HepG2 (cell line): Measurements from ENCODE around the gene EDEM1. TPM values are rescaled to one million over a fixed set of nuclear protein-coding genes. Genes with fewer than 3 reads are reported as not detected.

Experiments used
- ATAC-seq: fragments of 200-7000 bp; cut with Tn5 transposase; 3 replicates; pipeline ENCODE4 v1.9.1; 2020; ENCODE audit warnings: mild to moderate bottlenecking, moderate library complexity
- BruUV-seq: library from RNA; stranded (reverse); fragments of 400-500 nt; replicated peaks from 2 replicates; lab custom pipeline; 2021; lab: Mats Ljungman, UMichigan
- CTCF ChIA-PET: fragments of 300-600 bp; formaldehyde crosslinking; extraction: SDS; loops from one replicate; lab custom pipeline; 2021; ENCODE audit warnings: low total read pairs, inconsistent platforms, low intra/inter-chr PET ratio; lab: Yijun Ruan, JAX
- POLR2A ChIA-PET: fragments of 350-600 bp; sonication (Branson Sonifier 250); formaldehyde crosslinking; loops from one replicate; lab custom pipeline; 2020; ENCODE audit warnings: antibody characterized with exemption, inconsistent platforms; lab: Yijun Ruan, JAX
- DNase-seq: peaks from one replicate; pipeline ENCODE4 v3.0.0-alpha.2; 2015; ENCODE audit warnings: low spot score
- FAIRE-seq: peaks from 3 replicates; lab custom pipeline; 2011; peaks lifted over from hg19 to GRCh38; lab: Jason Lieb, UNC
- H2AFZ ChIP-seq: one replicate; pipeline ENCODE4 v1.6.1; 2011; ENCODE audit warnings: low read length, inconsistent platforms
- H3K27ac ChIP-seq: fragments of 300-600 bp; 3 replicates; pipeline ENCODE4 v1.8.0; 2011; ENCODE audit warnings: mixed run types, mild to moderate bottlenecking, mixed read lengths, low read length, inconsistent platforms; ENCODE audit not compliant: insufficient read depth; ENCODE audit errors: extremely low read length
- H3K27me3 ChIP-seq, 2 experiments: fragments of 200-600 bp in 1 of 2; 2 replicates in 1 of 2; 3 replicates in 1 of 2; pipeline versions ENCODE4 v1.6.0 to v1.8.0; 2011; ENCODE audit warnings: low read length in 2 of 2, mild to moderate bottlenecking in 2 of 2, moderate library complexity in 2 of 2, inconsistent platforms in 1 of 2; ENCODE audit not compliant: insufficient read depth in 2 of 2, control insufficient read depth in 1 of 2
- H3K36me3 ChIP-seq, 2 experiments: fragments of 200-600 bp in 1 of 2; replicated peaks in 1 of 2; 2 replicates in 1 of 2; 3 replicates in 1 of 2; pipeline versions ENCODE4 v1.5.1 to v1.8.0; 2011; ENCODE audit warnings: low read length in 2 of 2, inconsistent platforms in 1 of 2; ENCODE audit not compliant: insufficient read depth in 2 of 2, control insufficient read depth in 1 of 2
- H3K4me1 ChIP-seq: 2 replicates; pipeline ENCODE4 v1.5.1; 2012; ENCODE audit warnings: low read length, inconsistent platforms; ENCODE audit not compliant: insufficient read depth
- H3K4me2 ChIP-seq: 2 replicates; pipeline ENCODE4 v1.6.0; 2011; ENCODE audit warnings: low read depth, low read length, inconsistent platforms
- H3K4me3 ChIP-seq, 3 experiments: fragments of 200-600 bp in 1 of 3; sonication (generic), shearing (Covaris generic) in 1 of 3; replicated peaks in 1 of 3; 2 replicates each; pipeline ENCODE4 v1.5.1; 2011 to 2016; ENCODE audit warnings: low read length in 3 of 3, inconsistent platforms in 2 of 3, low read depth in 2 of 3, mild to moderate bottlenecking in 2 of 3, control low read depth in 1 of 3, mixed read lengths in 1 of 3; ENCODE audit not compliant: insufficient read depth in 1 of 3
- H3K79me2 ChIP-seq: one replicate; pipeline ENCODE4 v1.6.1; 2011; ENCODE audit warnings: low read length, inconsistent platforms; ENCODE audit not compliant: insufficient read depth
- H3K9ac ChIP-seq: 2 replicates; pipeline ENCODE4 v1.6.0; 2011; ENCODE audit warnings: mild to moderate bottlenecking, low read depth, low read length, inconsistent platforms; ENCODE audit not compliant: insufficient read depth
- H3K9me3 ChIP-seq: 2 replicates; pipeline ENCODE4 v1.5.1; 2012; ENCODE audit warnings: mild to moderate bottlenecking, low read length
- H4K20me1 ChIP-seq: 2 replicates; pipeline ENCODE4 v1.6.0; 2011; ENCODE audit warnings: inconsistent platforms, mild to moderate bottlenecking, low read length, moderate library complexity; ENCODE audit not compliant: insufficient read depth
- CBX1 ChIP-seq: IDR thresholded peaks from one replicate; pipeline ENCODE4 v1.6.1; 2016; ENCODE audit warnings: antibody characterized with exemption, low read depth
- E2F1 ChIP-seq: sonication (generic); formaldehyde crosslinking; IDR thresholded peaks from 2 replicates; pipeline ENCODE4 v1.5.0; 2020; ENCODE audit warnings: missing genetic modification reagents
- HINFP ChIP-seq: sonication (generic); formaldehyde crosslinking; IDR thresholded peaks from 2 replicates; pipeline ENCODE4 v1.4.0; 2020; ENCODE audit warnings: low read depth, mild to moderate bottlenecking, missing genetic modification reagents
- HOXA5 ChIP-seq: sonication (generic); formaldehyde crosslinking; IDR thresholded peaks from 2 replicates; pipeline ENCODE4 v1.4.0; 2020; ENCODE audit warnings: missing genetic modification reagents
- MAFK ChIP-seq, 2 experiments: IDR thresholded peaks in 1 of 2; conservative IDR thresholded peaks in 1 of 2; 2 replicates each; pipeline ENCODE4 v1.6.1; 2011; ENCODE audit warnings: improper control_type of control experiment in 2 of 2, low read length in 2 of 2
- PLSCR1 ChIP-seq: sonication (generic); formaldehyde crosslinking; IDR thresholded peaks from 2 replicates; pipeline ENCODE4 v1.5.0; 2020; ENCODE audit warnings: missing genetic modification reagents, mild to moderate bottlenecking, borderline replicate concordance
- RAD21 ChIP-seq: fragments of 450-650 bp; formaldehyde crosslinking; IDR thresholded peaks from 2 replicates; pipeline ENCODE4 v1.5.0; 2020; ENCODE audit warnings: mild to moderate bottlenecking
- SAFB2 ChIP-seq: sonication (generic); formaldehyde crosslinking; IDR thresholded peaks from 2 replicates; pipeline ENCODE4 v1.5.1; 2020; ENCODE audit warnings: missing genetic modification reagents, low read depth, mild to moderate bottlenecking, borderline replicate concordance
- SETDB1 ChIP-seq: sonication (generic); formaldehyde crosslinking; IDR thresholded peaks from 2 replicates; pipeline ENCODE4 v1.5.1; 2020; ENCODE audit warnings: missing genetic modification reagents, mild to moderate bottlenecking, borderline replicate concordance
- SIX4 ChIP-seq: sonication (generic); formaldehyde crosslinking; IDR thresholded peaks from 2 replicates; pipeline ENCODE4 v1.4.0; 2020; ENCODE audit warnings: missing genetic modification reagents
- SRSF9 ChIP-seq: fragments of 200-400 bp; formaldehyde crosslinking; IDR thresholded peaks from 2 replicates; pipeline ENCODE4 v1.6.1; 2018; ENCODE audit warnings: borderline replicate concordance, mild to moderate bottlenecking, low read depth, low read length; ENCODE audit not compliant: insufficient read depth, poor library complexity, severe bottlenecking
- TBP ChIP-seq: sonication (generic); formaldehyde crosslinking; IDR thresholded peaks from 2 replicates; pipeline ENCODE4 v1.5.0; 2020; ENCODE audit warnings: missing genetic modification reagents
- ZNF337 ChIP-seq: sonication (generic); formaldehyde crosslinking; IDR thresholded peaks from 2 replicates; pipeline ENCODE4 v1.5.1; 2020; ENCODE audit warnings: missing genetic modification reagents, low read depth, mild to moderate bottlenecking, borderline replicate concordance
- ZNF597 ChIP-seq: sonication (generic); formaldehyde crosslinking; IDR thresholded peaks from 2 replicates; pipeline ENCODE4 v1.5.0; 2020; ENCODE audit warnings: missing genetic modification reagents
- ZNF687 ChIP-seq: sonication (generic); formaldehyde crosslinking; IDR thresholded peaks from 2 replicates; pipeline ENCODE4 v1.5.1; 2020; ENCODE audit warnings: mild to moderate bottlenecking, missing genetic modification reagents, moderate library complexity
- ZNF740 ChIP-seq: sonication (generic); formaldehyde crosslinking; IDR thresholded peaks from 2 replicates; pipeline ENCODE4 v1.4.0; 2020; ENCODE audit warnings: missing genetic modification reagents
- WGBS: methylation state at CpG from one replicate; pipeline ENCODE4 v1.1.6; 2017; ENCODE audit warnings: low lambda C conversion rate; 5-methylcytosine and 5-hydroxymethylcytosine counted together
- in situ Hi-C: cut with HindIII; loops from 2 replicates; pipeline ENCODE4 v1.10.0; 2017; ENCODE audit warnings: low pct_unique_long_range_greater_than_20kb; ENCODE audit not compliant: extremely low pct_ligation_motif_present
- intact Hi-C: fragments of 100-400 bp; cut with micrococcal nuclease; formaldehyde crosslinking; loops from one replicate; pipeline ENCODE4 v1.10.0; 2022; ENCODE audit not compliant: unreplicated experiment
- polyA plus RNA-seq, 8 experiments: library from polyadenylated mRNA; depleted of rRNA in 3 of 8; stranded (reverse) in 7 of 8; unstranded in 1 of 8; fragments of >200 nt; fragmentation: Illumina TruSeq in 4 of 8; extraction: Trizol in 4 of 8; gene quantifications; 2 replicates each; pipeline versions ENCODE4 v1.2.1 to v1.2.3, GENCODE V29; 2011 to 2016; ENCODE audit warnings: low read depth in 4 of 8, missing spikeins in 1 of 8, mixed read lengths in 1 of 8; ENCODE audit not compliant: insufficient read depth in 1 of 8
- total RNA-seq, 5 experiments: library from RNA; depleted of rRNA; stranded (reverse); fragments of >200 nt; fragmentation: Illumina TruSeq; extraction: Trizol; gene quantifications; 2 replicates each; pipeline ENCODE4 v1.2.3, GENCODE V29; 2016; ENCODE audit warnings: low read depth in 1 of 5

Gene EDEM1
- total and polyA plus RNA-seq, 2 of the 13 experiments (the other 11 are each of a cell fraction or from before 2014, with no cell fraction given) = 13.8 to 25.8 TPM

- peak; percentile 54 for ATAC-seq
- CTCF ChIA-PET = no interaction called here
- intact Hi-C loops = no loop called here
- Histone ChIP-seq H3K4me3 (no peak overlapping the region), H3K27me3 (no peaks in the 10 kb centered on the region), H3K9me3 (no peaks in the 10 kb centered on the region), H2AFZ (no peak overlapping the region), H3K4me1 (no peaks in the 10 kb centered on the region; the same call in 1 of the 2 replicates), H3K79me2 (peaks cover 61% of the 10 kb centered on the region), H3K27ac (no peak overlapping the region), H4K20me1 (no peaks in the 10 kb centered on the region), H3K36me3 (peaks cover 0 to 2% of the 10 kb centered on the region in 2 experiments; a peak in 1 of 5 replicates), H3K9ac (no peak overlapping the region), H3K4me2 (no peak overlapping the region)
- FAIRE-seq = no peak
- DNase-seq = peak; percentile 26
- POLR2A ChIA-PET = no interaction called here
- WGBS = 100% methylated on average over 1 of the region's 1 CpG
- BruUV-seq = no TSS peak
- in situ Hi-C loops = no loop called here
- no peak for TF ChIP-seq MAFK (conservative IDR thresholded peaks at IDR 0.05 in 1 of 2, IDR thresholded peaks at IDR 0.05 in 1 of 2; ENCODE audit: low read length in 2 of 2)
- no peak for TF ChIP-seq E2F1
- TF ChIP-seq HOXA5 (CRISPR knock-in tag) = no peak
- no peak for TF ChIP-seq SIX4 (CRISPR knock-in tag)
- TF ChIP-seq ZNF687 (CRISPR knock-in tag) = no peak
- TF ChIP-seq HINFP (CRISPR knock-in tag) = no peak
- TF ChIP-seq SAFB2 (CRISPR knock-in tag) = no peak
- TF ChIP-seq CBX1 = no peak
- no peak for TF ChIP-seq ZNF740 (CRISPR knock-in tag)
- TF ChIP-seq ZNF597 (CRISPR knock-in tag) = no peak
- no peak for TF ChIP-seq TBP (CRISPR knock-in tag)
- no peak for TF ChIP-seq RAD21 (CRISPR knock-in tag)
- TF ChIP-seq SETDB1 (CRISPR knock-in tag) = no peak
- no peak for TF ChIP-seq PLSCR1 (CRISPR knock-in tag)
- TF ChIP-seq ZNF337 (CRISPR knock-in tag) = no peak
- no peak for TF ChIP-seq SRSF9
Measured at GRCh38 chr3:5162102-5162501, 25.4 kb upstream of the EDEM1 start.
